Sigmoid colon (tissue), 7 donors: ENCODE data around the gene FOSL1. TPM values are rescaled to one million over a fixed set of nuclear protein-coding genes. Genes with fewer than 3 reads are reported as not detected.
A peak's percentile ranks its signal among the peaks of the same experiment; 100 is the strongest.

Experiments
- DNase-seq: peaks from one replicate; pipeline ENCODE4 v3.0.0-alpha.2; 2019
- H3K27ac ChIP-seq, 4 donors: fragments of 200-600 bp; sonication (generic); one replicate each; pipeline ENCODE4 v1.5.1; 2016 to 2019; ENCODE audit warnings: mild to moderate bottlenecking in 1 of 4
- H3K27me3 ChIP-seq, 3 donors: fragments of 200-600 bp; sonication (generic); one replicate each; pipeline ENCODE4 v1.5.1; 2019; ENCODE audit warnings: mild to moderate bottlenecking in 1 of 3
- H3K36me3 ChIP-seq, 4 donors: fragments of 200-600 bp; sonication (generic); one replicate each; pipeline ENCODE4 v1.5.1; 2016 to 2019
- H3K4me1 ChIP-seq, 4 donors: fragments of 200-600 bp; sonication (generic); one replicate each; pipeline ENCODE4 v1.5.1; 2017 to 2019
- H3K4me3 ChIP-seq, 4 donors: fragments of 200-600 bp; sonication (generic); one replicate each; pipeline ENCODE4 v1.5.1; 2017 to 2019; ENCODE audit warnings: mild to moderate bottlenecking in 2 of 4, moderate library complexity in 1 of 4
- H3K9me3 ChIP-seq, 4 donors: fragments of 200-600 bp in 3 of 4; sonication (generic) in 3 of 4; one replicate each; pipeline versions ENCODE4 v1.5.1 to v1.6.1; 2013 to 2019
- CTCF ChIP-seq, 4 experiments: fragments of 450-650 bp in 3 of 4; fragments of 200-600 bp in 1 of 4; IDR thresholded peaks; one replicate each; pipeline ENCODE4 v1.5.1; 2016 to 2019; ENCODE audit warnings: antibody characterized with exemption in 4 of 4, mild to moderate bottlenecking in 3 of 4, moderate library complexity in 2 of 4
- EP300 ChIP-seq, 4 donors: sonication (generic); formaldehyde crosslinking; IDR thresholded peaks; one replicate each; pipeline ENCODE4 v1.6.1; 2017; ENCODE audit warnings: antibody characterized with exemption in 4 of 4
- POLR2A ChIP-seq, 2 donors: fragments of 450-650 bp; IDR thresholded peaks; one replicate each; pipeline ENCODE4 v1.6.1; 2016; ENCODE audit warnings: antibody characterized with exemption in 2 of 2, mild to moderate bottlenecking in 2 of 2, moderate library complexity in 2 of 2
- POLR2AphosphoS5 ChIP-seq, 4 donors: sonication (generic); formaldehyde crosslinking; IDR thresholded peaks; one replicate each; pipeline ENCODE4 v1.6.1; 2017; ENCODE audit warnings: antibody characterized with exemption in 4 of 4
- WGBS, 2 donors: extraction: QIAGEN DNeasy Blood & Tissue Kit; methylation state at CpG; one replicate each; pipeline ENCODE4 v1.1.7; 2013; 5-methylcytosine and 5-hydroxymethylcytosine counted together
- intact Hi-C: fragments of 100-400 bp; cut with DNase I; formaldehyde crosslinking; loops from one replicate; pipeline ENCODE4 v1.15.1; 2023
- polyA plus RNA-seq, 3 donors: library from polyadenylated mRNA; stranded (reverse); fragments of 200-250 nt; gene quantifications; one replicate each; pipeline ENCODE4 v1.2.3, GENCODE V29; 2013
- total RNA-seq, 4 donors: library from RNA; depleted of rRNA; stranded (reverse); fragments of >200 nt; gene quantifications; one replicate each; pipeline ENCODE4 v1.1.0, GENCODE V29; 2016
- donor health status: healthy with polysubstance abuse.
- donor health status: Bipolar disorder and iron deficiency.
- donor health status: healthy.

FOSL1 gene
- total and polyA plus RNA-seq, 7 donors: 0.36 to 12.4 (median 2.9) TPM; not detected in 1

- intact Hi-C loops: no loop called here
- 83 to 89% methylated on average over 9 of the region's 9 CpGs for WGBS, 2 donors
- Histone ChIP-seq H3K27me3 (no peaks in the 10 kb centered on the region), H3K9me3 (no peaks in the 10 kb centered on the region), H3K27ac (no peak overlapping the region), H3K36me3 (peaks cover 23 to 88% (median 60%) of the 10 kb centered on the region in 4 donors), H3K4me3 (no peak overlapping the region), H3K4me1 (peaks cover 0 to 53% (median 40%) of the 10 kb centered on the region in 4 donors)
- no peak for DNase-seq
- TF ChIP-seq POLR2A (IDR thresholded peaks at IDR 0.05): no peak
- TF ChIP-seq POLR2AphosphoS5 (IDR thresholded peaks at IDR 0.05): no peak
- TF ChIP-seq CTCF (IDR thresholded peaks at IDR 0.05): no peak
- no peak for TF ChIP-seq EP300 (IDR thresholded peaks at IDR 0.05)
These were observed 34.5 kb downstream of the FOSL1 start for GRCh38 chr11:65865550-65866172.

GRCh38 chr11:65864706-65865471 lies 35.3 kb downstream of the FOSL1 start:
- Histone ChIP-seq H3K4me3 (no peak overlapping the region), H3K27ac (peak overlapping the region in 1 of 4 donors; percentile 99), H3K9me3 (no peaks in the 10 kb centered on the region), H3K36me3 (peaks cover 23 to 83% (median 60%) of the 10 kb centered on the region in 4 donors), H3K27me3 (no peaks in the 10 kb centered on the region), H3K4me1 (peaks cover 0 to 46% (median 35%) of the 10 kb centered on the region in 4 donors)
- DNase-seq: no peak
- no peak for TF ChIP-seq CTCF (IDR thresholded peaks at IDR 0.05)
- TF ChIP-seq POLR2AphosphoS5 (IDR thresholded peaks at IDR 0.05): no peak
- 88 to 91% methylated on average over 18 of the region's 18 CpGs for WGBS, 2 donors
- intact Hi-C loops: no loop called here

DNA sequence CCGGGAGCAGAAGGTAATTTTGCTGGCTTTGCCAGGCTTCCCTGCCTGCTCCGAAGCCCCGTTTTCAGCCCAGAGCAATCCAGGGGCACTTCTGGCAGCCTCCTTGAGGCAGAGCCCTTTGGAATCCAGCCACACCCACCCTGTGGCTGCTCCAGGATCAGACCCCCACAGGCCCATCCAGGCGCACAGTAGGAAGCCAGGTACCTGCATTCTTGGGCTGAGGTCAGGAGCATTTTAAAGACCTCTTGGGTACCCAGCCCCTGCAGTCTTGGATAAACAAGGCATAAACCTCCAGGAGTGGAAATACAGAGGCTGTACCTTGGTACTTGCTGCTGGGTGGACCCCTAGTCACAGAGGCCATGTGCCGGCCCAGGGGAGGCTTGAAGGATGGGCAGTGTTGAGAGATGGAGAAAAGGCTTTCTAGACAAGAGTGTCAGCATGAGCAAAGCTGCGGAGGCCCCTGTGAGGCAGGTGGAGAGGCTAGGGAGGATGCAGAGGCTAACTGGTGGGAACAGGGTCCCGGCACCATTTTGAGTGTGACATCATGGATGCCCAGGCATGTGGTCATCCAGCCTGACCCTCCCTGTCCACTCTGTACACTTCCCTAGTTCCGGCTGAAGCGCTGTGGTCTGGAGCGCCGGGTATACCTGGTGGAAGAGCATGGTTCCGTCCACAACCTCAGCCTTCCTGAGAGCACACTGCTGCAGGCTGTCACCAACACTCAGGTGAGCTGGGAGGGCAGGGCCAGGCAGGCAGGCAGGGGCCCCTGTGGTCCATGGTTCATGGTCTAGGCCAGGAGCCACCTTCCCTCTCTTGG lies 36.1 kb downstream of the FOSL1 start:
- intact Hi-C loops: no loop called here
- Histone ChIP-seq H3K27ac (peak overlapping the region in 3 of 4 donors; percentile 89 to 99 (median 92)), H3K4me1 (peaks cover 0 to 49% (median 35%) of the 10 kb centered on the region in 4 donors), H3K36me3 (peaks cover 23 to 75% (median 56%) of the 10 kb centered on the region in 4 donors), H3K27me3 (no peaks in the 10 kb centered on the region), H3K4me3 (no peak overlapping the region), H3K9me3 (no peaks in the 10 kb centered on the region)
- DNase-seq: no peak
- WGBS, 2 donors: 85 to 90% methylated on average over 12 of the region's 12 CpGs
- peak in 1 of 4 donors; percentile 5 for TF ChIP-seq POLR2AphosphoS5 (IDR thresholded peaks at IDR 0.05)
- no peak for TF ChIP-seq CTCF (IDR thresholded peaks at IDR 0.05)
- no peak for TF ChIP-seq POLR2A (IDR thresholded peaks at IDR 0.05)

GRCh38 chr11:65862941-65863888 lies 37.0 kb downstream of the FOSL1 start:
- TF ChIP-seq POLR2AphosphoS5 (IDR thresholded peaks at IDR 0.05) (peak in 1 of 4 donors; percentile 2), POLR2A (IDR thresholded peaks at IDR 0.05) (no peak)
- WGBS, 2 donors: 93% methylated on average over 24 of the region's 24 CpGs
- peaks cover 23 to 66% (median 56%) of the 10 kb centered on the region in 4 donors for H3K36me3 ChIP-seq
- H3K4me3 ChIP-seq: no peak overlapping the region
- H3K27ac ChIP-seq: peak overlapping the region; percentile 30 to 99 (median 90)
- intact Hi-C loops: no loop called here
- no peaks in the 10 kb centered on the region for H3K27me3 ChIP-seq
- peak; percentile 70 for DNase-seq
- no peaks in the 10 kb centered on the region for H3K9me3 ChIP-seq
- H3K4me1 ChIP-seq: peaks cover 0 to 49% (median 34%) of the 10 kb centered on the region in 4 donors
